GM23338 (cell line): ENCODE measurements around the gene MKNK1. TPM values are rescaled to one million over a fixed set of nuclear protein-coding genes. Genes with fewer than 3 reads are reported as not detected.
A peak's percentile ranks its signal among the peaks of the same experiment; 100 is the strongest.

ENCODE experiments used
- ATAC-seq: fragments of 200-7000 bp; cut with Tn5 transposase; 3 replicates; pipeline ENCODE4 v1.9.1; 2020
- DNase-seq: peaks from one replicate; pipeline ENCODE4 v3.0.0-alpha.2; 2015; ENCODE audit warnings: low spot score
- H2AFZ ChIP-seq: fragments of 200-600 bp; sonication (generic); 2 replicates; pipeline ENCODE4 v1.8.0; 2016; ENCODE audit warnings: antibody characterized with exemption, mild to moderate bottlenecking, moderate library complexity
- H3F3A ChIP-seq: fragments of 200-600 bp; sonication (generic); replicated peaks from 2 replicates; pipeline ENCODE4 v1.8.0; 2017; ENCODE audit warnings: antibody characterized with exemption, mixed run types, low read depth
- H3K27ac ChIP-seq: fragments of 200-600 bp; sonication (generic); 2 replicates; pipeline ENCODE4 v1.6.1; 2016; ENCODE audit warnings: low read depth
- H3K27me3 ChIP-seq: fragments of 200-600 bp; sonication (generic); 2 replicates; pipeline ENCODE4 v1.8.0; 2016; ENCODE audit warnings: mild to moderate bottlenecking, mixed run types, moderate library complexity; ENCODE audit not compliant: insufficient read depth
- H3K36me3 ChIP-seq: fragments of 200-600 bp; sonication (generic); 2 replicates; pipeline ENCODE4 v1.8.0; 2016; ENCODE audit warnings: mild to moderate bottlenecking; ENCODE audit not compliant: insufficient read depth
- H3K4me1 ChIP-seq: fragments of 200-600 bp; sonication (generic); 2 replicates; pipeline ENCODE4 v1.8.0; 2016; ENCODE audit warnings: mild to moderate bottlenecking, moderate library complexity; ENCODE audit not compliant: insufficient read depth
- H3K4me2 ChIP-seq: fragments of 200-600 bp; sonication (generic); 2 replicates; pipeline ENCODE4 v1.7.1; 2017; ENCODE audit warnings: mixed run types
- H3K4me3 ChIP-seq: fragments of 200-600 bp; sonication (generic); 2 replicates; pipeline ENCODE4 v1.6.1; 2016; ENCODE audit warnings: mixed run types
- H3K79me2 ChIP-seq: fragments of 200-600 bp; sonication (generic); replicated peaks from 2 replicates; pipeline ENCODE4 v1.8.0; 2017; ENCODE audit warnings: mild to moderate bottlenecking; ENCODE audit not compliant: insufficient read depth
- H3K9me2 ChIP-seq: fragments of 200-600 bp; sonication (generic); 2 replicates; pipeline ENCODE4 v1.8.0; 2017; ENCODE audit not compliant: insufficient read depth
- H4K20me1 ChIP-seq: fragments of 200-600 bp; sonication (generic); replicated peaks from 2 replicates; pipeline ENCODE4 v1.8.0; 2017; ENCODE audit warnings: mild to moderate bottlenecking; ENCODE audit not compliant: insufficient read depth
- H3K27ac Mint-ChIP-seq: 2 replicates; pipeline ENCODE4 v1.8.0; 2020; ENCODE audit warnings: inconsistent platforms, mild to moderate bottlenecking, moderate library complexity, mixed read lengths
- H3K27me3 Mint-ChIP-seq: 3 replicates; pipeline ENCODE4 v1.8.0; 2022; ENCODE audit warnings: low read depth, mild to moderate bottlenecking, moderate library complexity, mixed read lengths, inconsistent platforms; ENCODE audit not compliant: insufficient read depth, poor library complexity
- H3K36me3 Mint-ChIP-seq: 3 replicates; pipeline ENCODE4 v1.8.0; 2021; ENCODE audit warnings: low read depth, mild to moderate bottlenecking, inconsistent platforms, moderate library complexity, mixed read lengths
- H3K4me1 Mint-ChIP-seq: 3 replicates; pipeline ENCODE4 v1.8.0; 2020; ENCODE audit warnings: mild to moderate bottlenecking, inconsistent platforms, mixed read lengths
- H3K4me3 Mint-ChIP-seq: 3 replicates; pipeline ENCODE4 v1.8.0; 2021; ENCODE audit warnings: moderate library complexity, mild to moderate bottlenecking, inconsistent platforms, mixed read lengths
- H3K9me3 Mint-ChIP-seq: 3 replicates; pipeline ENCODE4 v1.8.0; 2020; ENCODE audit warnings: moderate library complexity, mild to moderate bottlenecking, inconsistent platforms, mixed read lengths
- ETS1 ChIP-seq: IDR thresholded peaks from 2 replicates; pipeline ENCODE4 v1.6.1; 2016; ENCODE audit warnings: antibody characterized with exemption
- EZH2phosphoT487 ChIP-seq: fragments of 200-600 bp; sonication (generic); IDR thresholded peaks from one replicate; pipeline ENCODE4 v1.8.1; 2018; ENCODE audit warnings: antibody characterized with exemption; ENCODE audit not compliant: unreplicated experiment
- REST ChIP-seq: IDR thresholded peaks from one replicate; pipeline ENCODE4 v1.6.1; 2018; ENCODE audit warnings: antibody characterized with exemption; ENCODE audit not compliant: unreplicated experiment
- ZNF114 ChIP-seq: fragments of 250-450 bp; sonication (Bioruptor Pico); IDR thresholded peaks from 2 replicates; pipeline ENCODE4 v1.5.0; 2020; ENCODE audit warnings: mild to moderate bottlenecking, moderate library complexity
- ZNF331 ChIP-seq: fragments of 250-450 bp; sonication (Bioruptor Pico); IDR thresholded peaks from 2 replicates; pipeline ENCODE4 v1.5.0; 2020; ENCODE audit warnings: low read depth, mild to moderate bottlenecking, moderate library complexity
- ZNF462 ChIP-seq: fragments of 250-450 bp; sonication (Bioruptor Pico); IDR thresholded peaks from 2 replicates; pipeline ENCODE4 v1.5.0; 2020; ENCODE audit warnings: mild to moderate bottlenecking, moderate library complexity
- polyA plus RNA-seq: library from polyadenylated mRNA; unstranded; fragments of >200 nt; fragmentation: Nextera tagmentation; extraction: Ambion mirVana; gene quantifications from 2 replicates; pipeline ENCODE4 v1.2.1, GENCODE V29; 2016
- total RNA-seq: library from RNA; depleted of rRNA; stranded (reverse); fragments of >200 nt; shearing (Covaris generic); gene quantifications from 2 replicates; pipeline ENCODE4 v1.2.3, GENCODE V29; 2014

Gene MKNK1
- total and polyA plus RNA-seq, 2 experiments from 2014 or later, result 11.8 to 20.5 TPM

- TF ChIP-seq ZNF462 (CRISPR knock-in tag) (no peak), REST (no peak)
Measured at GRCh38 chr1:46617833-46618232, 13.8 kb upstream of the MKNK1 start (continued).

- H3K4me3 ChIP-seq, result peak overlapping the region; percentile 85
- Mint-ChIP-seq H3K36me3 (no peaks in the 10 kb centered on the region; the same call in 2 of the 3 replicates), H3K4me1 (peaks cover 46% of the 10 kb centered on the region), H3K4me3 (peak overlapping the region; percentile 85), H3K27me3 (peaks cover 22% of the 10 kb centered on the region), H3K27ac (no peak overlapping the region), H3K9me3 (no peaks in the 10 kb centered on the region)
- H3K27me3 ChIP-seq, result peaks cover 20% of the 10 kb centered on the region
- H3K36me3 ChIP-seq, result no peaks in the 10 kb centered on the region
- peak; percentile 3 for ATAC-seq
- H3K4me2 ChIP-seq, result peak overlapping the region; percentile 94
- H3F3A ChIP-seq, result no peaks in the 10 kb centered on the region
- no peaks in the 10 kb centered on the region for H4K20me1 ChIP-seq
- no peak for DNase-seq
- peak overlapping the region; percentile 94 for H2AFZ ChIP-seq
- H3K4me1 ChIP-seq, result peaks cover 34% of the 10 kb centered on the region
- H3K27ac ChIP-seq, result no peak overlapping the region
- H3K79me2 ChIP-seq, result no peaks in the 10 kb centered on the region
- H3K9me2 ChIP-seq, result no peaks in the 10 kb centered on the region
- TF ChIP-seq ZNF331 (CRISPR knock-in tag), result no peak
- TF ChIP-seq ZNF114 (CRISPR knock-in tag), result no peak
- no peak for TF ChIP-seq EZH2phosphoT487
- TF ChIP-seq ETS1, result no peak
Measured at GRCh38 chr1:46617108-46617800, 13.2 kb upstream of the MKNK1 start.
